HG03025 (cell line): ENCODE data around the gene COL1A1.

ENCODE experiments used
- ATAC-seq: cut with Tn5 transposase; IDR thresholded peaks from one replicate; pipeline ENCODE4 v1.9.1; 2021; ENCODE audit warnings: mild to moderate bottlenecking, moderate library complexity; ENCODE audit not compliant: unreplicated experiment, low FRiP score

The COL1A1 gene

GRCh38 chr17:50201276-50201854 lies at the start of gene COL1A1:
TSS of gene COL1A1 (minus strand) at chr17:50201631. CDS start at chr17:50201513, 118 bp downstream.
- no peak for ATAC-seq

GRCh38 chr17:50248255-50248654 lies 46.8 kb upstream of the COL1A1 start:
- no peak for ATAC-seq

- no peak for ATAC-seq
These were observed 43.3 kb upstream of the COL1A1 start for GRCh38 chr17:50244771-50245170.

DNA sequence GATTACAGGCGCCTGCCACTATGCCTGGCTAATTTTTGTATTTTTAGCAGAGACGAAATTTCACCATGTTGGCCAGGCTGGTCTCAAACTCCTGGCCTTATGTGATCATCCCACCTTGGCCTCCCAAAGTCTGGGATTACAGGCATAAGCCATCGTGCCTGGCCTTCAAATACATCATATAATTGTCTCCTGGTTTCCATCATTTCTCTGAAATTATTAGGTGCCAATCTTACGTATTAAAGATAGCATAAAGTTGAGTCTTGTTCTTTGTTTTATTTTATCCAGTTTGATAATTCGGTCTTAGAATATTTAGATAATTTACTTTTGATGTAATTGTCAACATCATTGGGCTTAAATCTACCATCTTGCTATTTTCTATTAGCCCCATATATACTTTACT lies 40.0 kb upstream of the COL1A1 start:
- no peak for ATAC-seq

GRCh38 chr17:50240851-50241250 lies 39.4 kb upstream of the COL1A1 start:
- no peak for ATAC-seq

DNA sequence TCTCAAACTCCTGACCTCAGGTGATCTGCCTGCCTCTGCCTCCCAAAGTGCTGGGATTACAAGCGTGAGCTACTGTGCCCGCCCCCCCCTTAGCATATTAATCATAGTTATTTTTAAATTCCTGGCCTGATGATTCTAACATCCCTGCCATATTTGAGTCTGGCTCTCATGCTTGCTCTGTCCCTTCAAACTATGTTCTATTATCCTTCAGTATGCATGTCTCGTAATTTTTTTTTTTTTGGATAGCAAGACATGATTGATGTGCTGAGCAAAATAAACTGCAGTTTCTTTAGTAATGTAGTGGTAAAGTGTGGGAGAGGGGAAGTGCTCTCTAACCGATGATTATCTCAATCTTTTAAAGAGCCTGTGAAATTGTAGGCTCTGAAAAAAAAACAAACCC lies 38.5 kb upstream of the COL1A1 start:
- ATAC-seq, result no peak

GRCh38 chr17:50238601-50239280 lies 37.3 kb upstream of the COL1A1 start:
- no peak for ATAC-seq

GRCh38 chr17:50237901-50238300 lies 36.5 kb upstream of the COL1A1 start:
- no peak for ATAC-seq

DNA sequence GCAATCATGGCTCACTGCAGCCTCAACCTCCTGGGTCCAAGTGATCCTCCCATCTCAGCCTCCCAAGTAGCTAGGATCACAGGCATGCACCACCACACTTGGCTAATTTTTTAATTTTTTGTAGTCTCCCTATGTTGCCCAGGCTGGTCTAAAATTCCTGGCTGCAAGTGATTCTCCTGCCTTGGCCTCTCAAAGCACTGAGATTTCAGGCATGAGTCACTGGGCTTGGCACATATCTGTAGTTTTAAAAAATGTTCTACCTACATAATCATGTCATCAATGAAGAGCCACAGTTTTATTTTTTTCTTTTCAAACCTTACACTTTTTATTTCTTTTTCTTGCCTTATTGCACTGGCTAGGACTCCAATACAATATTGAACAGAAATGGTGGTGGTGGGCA lies 33.1 kb upstream of the COL1A1 start:
- no peak for ATAC-seq

DNA sequence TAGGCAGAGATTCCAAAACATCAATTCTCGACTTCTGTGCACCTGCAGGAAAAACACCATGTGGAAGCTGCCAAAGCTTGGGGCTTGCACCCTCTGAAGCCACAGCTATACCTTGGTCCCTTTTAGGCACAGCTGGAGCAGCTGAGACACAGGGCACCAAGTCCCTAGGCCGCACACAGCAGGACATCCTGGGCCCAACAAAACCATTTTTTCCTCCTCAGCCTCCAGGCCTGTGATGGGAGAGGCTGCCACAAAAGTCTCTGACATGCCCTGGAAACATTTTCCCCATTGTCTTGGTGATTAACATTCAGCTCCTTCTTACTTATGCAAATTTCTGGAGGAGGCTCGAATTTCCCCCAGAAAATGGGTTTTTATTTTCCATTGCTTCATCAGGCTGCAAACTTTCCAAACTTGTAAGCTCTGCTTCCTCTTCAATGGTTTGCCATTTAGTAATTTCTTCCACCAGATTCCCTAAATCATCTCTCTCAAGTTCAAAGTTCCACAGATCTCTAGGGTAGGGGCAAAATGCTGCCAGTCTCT lies 24.3 kb upstream of the COL1A1 start:
- no peak for ATAC-seq

DNA sequence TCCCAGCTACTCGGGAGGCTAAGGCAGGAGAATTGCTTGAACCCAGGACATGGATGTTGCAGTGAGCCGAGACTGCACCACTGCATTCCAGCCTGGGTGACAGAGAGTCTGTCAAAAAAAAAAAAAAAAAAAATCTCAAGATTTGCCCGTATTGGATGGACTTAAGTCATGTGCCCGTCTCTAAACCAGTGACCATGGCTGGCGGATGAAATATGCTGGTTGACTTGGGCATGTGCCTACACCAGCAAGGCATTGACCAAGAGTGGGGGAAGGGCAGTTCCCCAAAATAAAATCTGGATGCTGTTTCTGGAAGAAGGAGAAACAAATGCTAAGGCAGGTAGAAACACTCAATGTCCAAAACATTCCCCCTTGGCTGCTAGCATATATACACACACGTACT lies 21.5 kb upstream of the COL1A1 start:
- ATAC-seq, result no peak

- ATAC-seq, result no peak
These were observed 20.6 kb upstream of the COL1A1 start for GRCh38 chr17:50221864-50222545.

DNA sequence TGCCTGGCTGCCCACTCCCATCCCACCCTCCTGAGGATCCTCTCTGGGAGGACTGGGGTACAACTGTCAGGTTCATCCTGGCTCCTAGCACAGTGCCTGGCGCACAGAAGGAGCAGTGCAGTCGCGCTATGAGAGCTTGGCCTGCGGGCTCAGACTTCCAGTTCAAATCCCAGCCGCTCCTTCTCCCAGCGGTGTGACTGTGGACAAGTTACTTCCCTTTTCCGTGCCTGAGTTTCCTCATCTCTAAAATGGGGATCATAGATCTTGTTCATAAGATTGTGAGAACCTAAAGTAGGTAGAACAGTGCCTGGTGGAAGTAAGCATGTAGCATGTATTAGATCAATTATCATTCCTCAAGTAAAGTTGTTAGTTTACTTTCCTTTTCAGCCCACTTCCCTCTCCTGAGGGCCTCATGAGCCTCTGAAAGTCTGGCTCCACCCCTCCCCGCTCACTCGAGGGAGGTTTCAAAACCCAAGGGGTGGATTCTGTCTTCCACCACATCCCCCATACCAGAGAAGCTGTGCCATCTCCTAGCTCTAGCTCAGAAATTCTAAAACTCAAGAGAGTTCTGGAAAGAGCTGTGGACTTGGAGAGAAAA lies 19.9 kb upstream of the COL1A1 start:
- no peak for ATAC-seq

GRCh38 chr17:50220811-50221210 lies 19.4 kb upstream of the COL1A1 start:
- ATAC-seq, result no peak

GRCh38 chr17:50219939-50220465 lies 18.6 kb upstream of the COL1A1 start:
- ATAC-seq, result no peak

DNA sequence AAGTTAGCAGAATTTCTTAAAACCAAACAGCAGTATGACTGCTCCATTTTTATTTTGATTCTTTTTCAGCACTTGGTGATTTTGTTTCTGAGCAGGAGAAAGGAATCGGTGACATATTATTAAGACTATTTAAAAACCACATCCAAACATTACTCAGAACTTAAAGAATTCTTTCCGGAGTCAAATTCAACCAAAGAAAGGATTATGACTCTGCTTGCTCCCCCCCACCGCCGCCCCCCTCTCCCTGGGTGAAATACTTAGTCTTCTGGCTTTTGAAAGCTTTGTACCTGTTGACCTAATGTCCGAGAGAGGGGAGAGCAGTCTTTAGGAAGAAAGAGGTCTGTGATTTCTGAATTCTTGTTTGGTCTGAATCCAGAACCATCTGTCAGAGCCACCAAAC lies 17.9 kb upstream of the COL1A1 start:
- no peak for ATAC-seq

DNA sequence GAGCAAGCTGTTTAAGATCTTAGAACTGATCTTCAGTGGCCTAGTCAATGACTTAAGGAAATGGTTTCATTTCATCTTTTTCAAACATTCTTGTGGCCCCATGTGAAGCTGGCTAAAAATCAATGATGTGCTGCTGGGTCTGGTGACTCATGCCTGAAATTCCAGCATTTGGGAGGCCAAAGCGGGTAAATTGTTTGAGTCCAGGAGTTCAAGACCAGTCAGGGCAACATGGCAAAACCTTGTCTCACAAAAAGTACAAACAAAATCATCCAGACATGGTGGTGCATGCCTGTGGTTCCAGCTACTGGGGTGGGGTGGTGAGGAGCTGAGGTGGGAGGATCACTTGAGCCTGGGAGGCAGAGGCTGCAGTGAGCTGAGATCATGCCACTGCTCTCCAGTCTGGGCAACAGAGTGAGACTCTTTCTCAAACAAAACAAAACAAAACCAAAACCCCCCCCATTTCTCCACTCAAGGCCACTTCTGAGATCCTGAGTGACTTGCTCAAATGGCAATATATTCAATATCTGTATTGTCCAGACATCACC lies 17.4 kb upstream of the COL1A1 start:
- ATAC-seq, result no peak

DNA sequence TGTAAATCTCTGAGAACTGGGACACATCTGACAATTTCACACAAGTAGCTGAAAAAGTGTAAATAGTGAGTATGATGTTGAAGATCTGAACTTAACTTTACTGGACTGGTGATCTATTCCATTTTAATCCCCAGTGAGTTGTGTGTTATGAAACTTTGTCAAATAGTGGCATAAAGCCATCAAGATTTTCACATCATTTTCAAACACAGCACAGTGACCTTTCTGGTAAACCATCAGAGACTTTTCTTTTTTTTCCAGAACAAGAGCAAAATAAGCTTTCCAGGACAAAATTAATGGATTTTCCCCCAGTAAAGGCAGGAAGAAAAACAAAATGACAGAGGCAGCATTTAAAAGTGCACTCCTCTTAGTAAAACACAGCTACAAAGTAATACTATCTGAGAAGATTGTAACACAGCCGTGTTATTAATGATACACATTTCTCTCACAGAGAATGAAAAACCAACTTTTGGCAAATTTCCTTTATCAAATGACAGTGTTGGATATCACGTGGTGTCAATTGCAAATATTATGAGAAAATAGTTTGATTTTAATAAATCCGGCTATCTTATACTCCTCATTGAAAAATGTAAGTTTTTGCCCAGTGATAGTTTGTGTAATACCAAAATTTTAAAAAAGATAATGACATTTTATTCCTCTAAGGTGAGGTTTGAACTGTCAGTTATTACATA lies 16.8 kb upstream of the COL1A1 start:
- ATAC-seq, result no peak

- no peak for ATAC-seq
These were observed 16.2 kb upstream of the COL1A1 start for GRCh38 chr17:50217591-50217990.
